Retina (tissue), 1 donor: Measurements from ENCODE around the gene IL17B.
"Not testable (repeated sequence)": the region's sequence is repeated elsewhere in the genome, so short reads cannot be mapped to it uniquely, and the experiment has no call there.

Experiments used
- DNase-seq: peaks from one replicate; pipeline ENCODE4 v3.0.0-alpha.2; 2016

IL17B gene

DNA sequence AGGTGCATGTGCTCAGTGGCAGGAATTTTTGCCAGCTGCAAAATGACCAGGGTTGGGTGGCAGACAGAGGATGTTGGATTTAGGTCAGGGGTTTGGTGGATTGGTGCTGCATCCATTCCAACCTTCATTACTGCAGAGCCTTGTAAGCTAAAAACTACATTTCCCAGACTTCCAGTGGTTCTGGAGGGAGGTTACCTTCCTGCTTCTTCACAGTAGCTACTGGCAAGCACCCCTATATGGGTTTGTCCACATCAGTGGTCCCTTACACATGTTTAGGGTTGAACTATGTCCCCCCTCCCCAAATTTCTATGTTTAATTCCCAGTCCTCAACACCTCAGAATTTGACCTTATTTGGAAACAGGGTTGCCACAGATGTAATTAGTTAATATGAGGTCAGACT is 20.7 kb upstream of the IL17B start:
- no peak for DNase-seq

DNA sequence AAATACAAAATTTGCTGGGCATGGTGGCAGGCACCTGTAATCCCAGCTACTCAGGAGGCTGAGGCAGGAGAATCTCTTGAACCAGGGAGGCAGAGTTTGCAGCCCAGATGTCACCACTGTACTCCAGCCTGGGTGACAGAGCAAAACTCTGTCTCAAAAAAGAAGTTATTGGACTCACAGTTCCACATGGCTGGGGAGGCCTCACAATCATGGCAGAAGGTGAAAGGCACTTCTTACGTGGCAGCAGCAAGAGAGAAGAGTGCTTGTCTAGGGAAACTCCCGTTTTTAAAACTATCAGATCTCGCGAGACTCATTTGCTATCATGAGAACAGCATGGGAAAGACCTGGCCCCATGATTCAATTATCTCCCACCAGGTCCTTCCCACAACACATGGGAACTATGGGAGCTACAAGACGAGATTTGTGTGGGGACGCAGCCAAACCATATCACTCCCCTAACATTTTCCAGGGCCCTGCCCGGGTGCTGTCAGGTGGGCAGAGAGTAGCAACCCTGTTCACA is 19.7 kb upstream of the IL17B start:
- DNase-seq, result not testable (repeated sequence)

DNA sequence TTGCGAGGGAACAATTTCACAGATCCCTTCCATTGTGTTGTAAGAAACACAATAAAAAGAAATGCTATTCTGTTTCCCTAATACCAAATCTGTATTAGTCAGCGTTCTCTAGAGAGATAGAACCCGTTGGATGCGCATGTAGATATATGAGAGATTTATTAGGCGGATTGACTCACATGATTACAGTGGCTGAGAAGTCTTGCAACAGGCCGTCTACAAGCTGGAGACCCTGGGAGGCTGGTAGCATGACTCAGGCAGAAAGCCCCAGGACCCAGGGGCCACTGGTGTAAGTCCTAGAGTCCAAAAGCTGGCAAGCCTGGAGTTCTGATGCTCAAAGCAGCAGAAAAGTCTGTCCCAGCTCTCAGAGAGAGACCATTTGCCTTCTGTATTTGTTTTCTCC is 18.4 kb upstream of the IL17B start:
- no peak for DNase-seq

DNA sequence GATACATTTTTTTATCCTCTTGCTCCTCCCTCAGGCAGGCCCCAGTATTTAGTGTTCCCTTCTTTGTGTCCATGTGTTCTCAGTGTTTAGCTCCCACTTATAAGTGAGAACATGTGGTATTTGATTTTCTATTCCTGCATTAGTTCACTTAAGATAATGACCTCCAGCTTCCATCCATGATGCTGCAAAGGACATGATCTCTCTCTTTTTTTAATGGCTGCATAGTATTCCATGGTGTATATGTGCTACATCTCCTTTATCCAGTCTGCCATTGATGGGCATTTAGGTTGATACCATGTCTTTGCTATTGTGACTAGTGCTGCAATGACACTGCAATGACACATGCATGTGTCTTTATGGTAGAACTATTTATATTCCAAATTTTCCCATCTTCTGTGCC is 15.9 kb upstream of the IL17B start:
- DNase-seq, result not testable (repeated sequence)

DNA sequence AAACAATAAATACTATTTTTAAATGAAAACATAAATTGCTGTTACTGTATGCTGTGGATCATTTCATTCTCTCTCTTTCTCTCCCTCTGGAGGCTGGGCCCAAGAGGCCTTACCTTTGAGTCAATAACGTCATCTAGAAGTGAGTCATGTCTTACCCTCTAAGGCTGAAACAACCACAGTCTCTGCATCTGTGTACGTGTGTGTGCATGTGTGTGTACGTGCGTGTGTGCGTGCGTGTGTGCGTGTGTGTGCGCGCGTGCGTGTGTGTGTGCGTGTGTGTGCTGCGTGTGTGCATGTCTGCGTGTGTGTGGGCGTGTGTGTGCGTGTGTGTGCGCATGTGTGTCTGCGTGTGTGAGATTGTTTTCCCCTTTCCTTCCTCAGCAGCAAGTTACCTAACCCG is 13.6 kb upstream of the IL17B start:
- DNase-seq, result no peak

DNA sequence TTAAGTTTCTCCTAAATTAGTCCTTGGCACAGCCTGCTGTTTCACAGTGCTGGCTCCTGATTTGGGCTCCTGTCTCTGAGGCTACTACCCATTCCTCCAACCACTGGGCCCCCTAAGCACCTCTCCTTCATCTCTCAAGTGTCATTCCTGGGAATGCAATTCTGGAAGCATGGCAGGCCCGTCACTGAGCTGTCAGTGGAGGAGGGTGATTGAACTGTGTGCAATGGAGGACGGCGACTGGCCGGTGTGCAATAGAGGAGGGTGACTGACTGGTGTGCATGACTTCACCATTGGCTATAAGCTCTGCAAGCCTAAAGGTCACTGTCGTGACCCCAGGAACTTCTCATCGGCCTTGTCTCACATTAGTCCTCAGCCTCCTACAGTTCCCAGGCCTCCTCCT is 12.4 kb upstream of the IL17B start:
- DNase-seq, result no peak

DNA sequence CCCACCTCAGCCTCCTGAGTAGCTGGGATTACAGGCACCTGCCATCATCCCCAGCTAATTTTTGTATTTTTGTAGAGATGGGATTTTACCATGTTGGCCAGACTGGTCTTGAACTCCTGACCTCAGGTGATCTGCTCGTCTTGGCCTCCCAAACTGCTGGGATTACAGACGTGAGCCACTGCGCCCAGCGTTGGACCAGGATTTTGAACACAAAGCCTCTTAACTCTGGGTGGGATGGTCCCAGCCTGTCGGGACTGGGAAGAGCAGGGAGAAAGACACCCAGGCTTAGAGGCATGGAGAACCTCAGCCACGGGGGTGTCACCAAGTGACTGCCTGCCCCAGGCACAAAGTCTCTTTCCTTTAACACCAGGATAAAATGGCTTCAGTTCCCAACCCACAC is 12.0 kb upstream of the IL17B start:
- not testable (repeated sequence) for DNase-seq

DNA sequence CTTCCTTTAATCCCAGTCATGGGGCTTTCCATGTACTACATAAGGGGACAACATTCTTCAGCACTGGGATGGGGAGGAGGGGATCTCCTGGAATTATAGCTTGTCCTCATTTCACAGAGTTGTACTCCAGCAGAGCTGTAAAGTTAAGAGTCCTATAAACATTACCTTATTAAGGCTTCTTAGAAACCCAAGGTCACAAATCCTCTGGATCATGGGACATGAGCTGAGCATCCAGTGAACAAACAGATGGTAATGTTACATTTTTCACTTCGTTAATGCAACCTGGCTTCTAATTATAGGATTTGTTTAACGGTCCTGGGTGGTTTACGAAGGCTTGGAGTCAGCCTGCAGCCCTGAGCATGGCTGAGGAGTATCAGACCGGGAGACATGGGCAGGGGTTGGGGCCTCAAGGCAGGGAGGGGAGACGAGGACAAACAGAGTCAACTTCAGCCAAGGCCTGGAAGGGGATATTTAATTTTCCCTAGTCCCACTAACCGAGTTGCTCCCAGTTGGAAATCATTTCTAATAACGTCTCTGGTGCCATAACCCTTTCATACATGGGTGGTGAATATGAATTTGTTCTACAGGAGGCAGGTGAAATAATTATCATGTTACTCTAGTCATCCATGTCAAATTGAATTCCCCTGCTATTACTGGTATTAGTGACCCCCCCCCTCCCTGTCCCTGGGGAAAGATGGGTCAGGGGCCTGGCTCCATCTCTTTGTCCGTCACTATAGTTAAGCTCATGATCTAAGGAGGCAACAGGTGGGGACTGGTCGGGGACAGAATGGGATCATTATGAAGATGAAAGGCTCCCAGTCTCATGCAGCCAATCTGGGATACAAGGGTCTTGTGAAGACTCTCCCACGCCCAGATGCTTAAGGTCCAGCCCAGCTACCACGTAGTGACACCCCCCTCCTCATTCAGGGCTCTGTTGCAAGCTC is 10.7 kb upstream of the IL17B start:
- DNase-seq, result no peak

DNA sequence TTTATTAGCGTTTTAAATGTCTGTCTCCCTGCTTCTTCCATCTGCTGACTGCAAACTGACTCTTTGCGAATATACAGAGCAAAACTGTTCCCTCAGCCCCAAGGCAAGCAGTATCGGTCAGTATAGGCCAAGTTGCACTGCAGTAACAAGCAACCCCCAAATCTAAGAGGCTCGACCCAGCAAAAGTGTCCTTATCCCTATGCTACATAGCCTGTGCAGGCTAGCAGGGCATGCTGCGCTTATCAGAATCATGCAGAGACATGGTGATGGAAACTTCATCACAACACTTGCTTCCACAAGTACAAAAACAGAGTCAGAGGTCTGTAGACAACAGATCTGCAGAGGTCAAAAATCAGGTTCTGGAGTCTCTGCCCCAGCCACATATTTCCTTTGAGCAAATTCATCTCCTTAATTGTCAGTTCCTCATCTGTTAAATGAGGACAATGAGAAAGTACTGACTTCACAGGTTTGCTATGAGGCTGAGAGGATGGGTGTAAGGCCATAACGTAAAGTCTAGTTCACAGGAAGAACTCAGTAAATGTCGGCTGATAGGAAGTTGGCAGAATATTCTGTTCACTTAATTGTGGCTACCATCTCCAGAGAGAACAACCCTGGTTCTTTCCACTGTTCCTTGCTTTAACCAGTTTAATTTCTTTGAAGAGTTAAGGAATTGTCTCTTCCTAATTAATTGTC is 9.6 kb upstream of the IL17B start:
- DNase-seq, result no peak

DNA sequence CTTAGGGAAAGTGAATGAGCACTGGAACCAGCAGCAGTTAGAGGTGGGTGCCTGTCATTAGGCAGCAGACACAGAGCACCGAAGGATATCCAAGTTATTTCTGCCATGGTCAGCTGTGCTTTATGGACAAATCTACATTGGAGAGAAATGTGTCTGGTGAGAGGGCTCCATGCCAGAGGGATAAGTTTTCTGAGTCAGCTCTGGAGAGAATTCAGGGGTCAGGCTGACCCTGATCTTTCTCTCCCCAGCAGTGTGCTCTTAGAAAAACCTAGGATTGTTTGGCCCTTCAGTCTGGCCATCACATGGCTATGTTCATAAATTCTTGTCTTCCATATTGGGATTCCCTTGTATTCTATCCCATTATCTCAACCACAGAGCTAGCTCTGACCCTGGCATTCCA is 8.9 kb upstream of the IL17B start:
- DNase-seq, result no peak

DNA sequence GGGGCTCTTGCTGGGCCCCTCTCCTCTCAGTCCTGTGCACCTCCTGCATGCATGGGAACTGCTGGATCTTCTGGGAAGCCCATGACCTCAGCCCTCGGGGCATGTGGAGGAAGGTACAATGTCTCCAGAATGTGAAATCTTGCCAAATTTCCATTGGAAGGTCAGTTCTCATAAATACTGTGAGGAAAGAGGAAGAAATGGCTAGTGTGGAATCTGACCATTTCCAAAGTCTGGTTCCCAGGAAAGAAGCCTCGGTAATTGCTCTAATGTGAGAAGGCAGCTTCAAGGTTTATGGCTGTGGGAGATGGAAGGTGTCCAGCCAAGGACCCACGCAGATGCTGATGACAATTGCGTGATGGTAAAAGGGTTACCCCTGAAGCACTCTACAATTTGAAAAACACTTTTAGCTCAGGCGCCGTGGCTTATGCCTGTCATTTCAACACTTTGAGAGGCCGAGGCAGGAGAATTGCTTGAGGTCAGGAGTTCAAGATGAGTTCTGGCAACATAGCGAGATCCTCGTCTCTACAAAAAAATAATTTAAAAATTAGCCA is 8.1 kb upstream of the IL17B start:
- DNase-seq, result no peak

DNA sequence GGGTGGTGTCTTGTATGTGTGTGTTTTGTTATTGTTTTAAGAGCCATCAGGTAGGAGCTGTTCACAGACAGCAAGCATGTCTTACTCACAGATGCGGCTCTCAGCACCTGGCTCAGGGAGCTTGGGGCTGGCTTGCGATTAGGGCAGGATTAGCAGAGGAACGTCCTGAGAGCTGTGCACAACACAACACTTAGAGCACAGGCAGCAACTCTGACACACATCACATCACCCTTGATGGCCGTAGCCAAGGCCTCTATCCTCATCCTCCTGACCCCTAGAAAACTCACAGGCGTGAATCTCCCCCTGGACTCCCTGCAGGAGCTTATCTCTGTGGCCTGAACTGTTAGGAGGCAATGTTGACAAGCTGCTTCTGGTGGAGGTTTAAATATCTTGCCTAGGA is 7.1 kb upstream of the IL17B start:
- DNase-seq, result no peak

DNA sequence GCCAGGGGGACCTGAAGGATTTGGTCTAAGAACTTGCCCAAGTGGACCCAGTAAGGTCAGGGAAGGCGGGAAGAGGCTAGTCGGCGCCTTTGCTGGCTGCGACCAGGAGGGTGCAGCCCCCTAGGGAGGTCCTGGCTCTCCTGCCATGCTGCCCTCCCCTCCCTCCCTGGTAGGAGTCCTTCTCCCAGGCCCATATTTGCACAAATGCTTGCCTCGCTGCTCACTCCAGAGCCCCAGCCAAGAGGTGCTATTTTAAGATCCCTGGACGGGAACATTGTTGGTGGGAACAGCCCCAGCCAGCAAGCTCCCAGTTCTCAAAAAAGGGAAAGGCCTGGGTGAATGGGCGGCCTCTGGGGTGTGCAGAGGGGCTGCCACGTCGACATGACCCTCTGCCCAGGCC is 4.3 kb upstream of the IL17B start:
- DNase-seq, result no peak

DNA sequence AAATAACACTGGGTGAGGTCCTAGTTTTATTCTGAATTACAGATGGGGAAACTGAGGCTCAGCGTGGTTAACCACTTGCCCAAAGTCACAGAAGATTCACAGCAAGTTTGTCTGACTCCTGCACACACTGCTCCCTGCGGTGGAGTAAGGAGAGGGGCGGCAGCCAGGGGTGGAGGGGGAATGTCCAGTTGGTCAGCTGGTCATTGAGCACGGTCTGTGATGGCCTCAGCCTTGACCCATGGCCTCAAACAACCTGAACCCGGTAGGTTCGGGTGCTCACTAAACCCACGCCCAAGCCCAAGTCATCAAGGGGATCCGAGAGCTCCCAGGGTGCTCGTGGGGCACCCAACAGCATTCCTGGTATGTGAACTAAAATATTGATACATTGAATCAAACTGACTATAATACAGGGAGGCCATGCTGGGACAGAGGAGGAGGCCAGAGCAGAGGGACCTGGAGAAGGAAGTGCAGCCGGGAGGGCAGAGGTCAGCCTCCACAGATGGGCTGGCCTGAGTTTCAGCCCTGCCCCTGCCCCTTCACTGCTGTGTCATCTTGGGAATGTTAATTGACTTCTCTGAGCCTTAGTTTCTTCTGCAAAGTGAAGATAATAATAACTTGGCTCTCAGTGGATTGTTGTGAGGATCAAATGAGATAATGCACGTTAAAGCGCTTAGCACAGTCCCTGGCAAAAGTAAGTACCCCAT is 3.6 kb upstream of the IL17B start:
- DNase-seq, result no peak

DNA sequence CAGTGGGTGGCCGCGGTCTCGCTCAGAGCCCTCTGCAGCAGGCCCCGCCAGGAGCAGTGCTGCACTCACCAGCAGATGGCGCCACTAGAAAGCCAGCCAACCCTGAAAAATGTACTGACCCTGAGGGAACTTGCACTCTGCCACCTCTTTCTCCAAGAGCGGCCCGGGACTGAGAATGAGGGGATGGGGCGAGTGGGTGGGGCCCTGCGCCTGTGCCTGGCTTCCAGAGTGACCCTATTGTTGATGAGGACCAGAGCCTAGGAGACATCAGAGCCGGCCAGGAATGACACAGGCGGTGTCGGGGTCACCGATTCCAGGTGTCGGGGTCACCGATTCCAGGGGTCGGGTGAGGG is 2.9 kb upstream of the IL17B start:
- peak; percentile 87 for DNase-seq

DNA sequence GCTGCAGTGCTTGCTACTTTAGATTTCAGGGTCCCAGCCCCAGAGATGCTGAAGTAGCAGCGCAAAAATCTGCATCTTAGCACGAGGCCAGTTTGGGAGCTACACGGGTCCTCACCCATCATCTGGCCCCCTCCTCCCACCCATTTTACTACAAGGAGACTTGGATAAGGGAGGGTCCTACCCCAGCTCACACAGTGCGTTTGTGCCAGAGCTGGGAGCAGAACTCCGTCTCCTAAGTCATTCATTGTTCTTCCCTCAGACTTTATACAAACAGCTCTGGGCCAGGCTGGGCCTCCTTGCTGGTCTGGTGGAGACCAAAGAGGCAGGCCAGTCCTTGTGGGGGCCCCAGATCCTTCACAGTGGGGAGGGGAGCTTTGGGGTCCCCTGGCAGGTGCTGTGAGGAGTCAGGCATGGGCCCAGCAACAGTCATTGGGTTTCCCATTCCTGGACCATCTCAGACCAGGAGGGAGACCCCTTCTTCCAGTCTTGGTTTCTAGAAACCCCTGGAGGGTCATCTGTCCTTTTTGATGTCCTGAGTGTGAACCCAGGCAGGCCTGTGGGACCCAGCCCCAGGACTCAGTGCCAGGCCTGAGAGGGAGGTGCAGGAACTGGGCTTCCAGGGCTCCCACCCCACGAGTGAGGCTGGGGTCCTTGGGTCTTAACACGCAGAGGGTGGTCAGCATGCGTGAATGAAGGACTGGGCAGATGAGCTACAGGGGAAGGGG is 2.3 kb upstream of the IL17B start:
- no peak for DNase-seq

DNA sequence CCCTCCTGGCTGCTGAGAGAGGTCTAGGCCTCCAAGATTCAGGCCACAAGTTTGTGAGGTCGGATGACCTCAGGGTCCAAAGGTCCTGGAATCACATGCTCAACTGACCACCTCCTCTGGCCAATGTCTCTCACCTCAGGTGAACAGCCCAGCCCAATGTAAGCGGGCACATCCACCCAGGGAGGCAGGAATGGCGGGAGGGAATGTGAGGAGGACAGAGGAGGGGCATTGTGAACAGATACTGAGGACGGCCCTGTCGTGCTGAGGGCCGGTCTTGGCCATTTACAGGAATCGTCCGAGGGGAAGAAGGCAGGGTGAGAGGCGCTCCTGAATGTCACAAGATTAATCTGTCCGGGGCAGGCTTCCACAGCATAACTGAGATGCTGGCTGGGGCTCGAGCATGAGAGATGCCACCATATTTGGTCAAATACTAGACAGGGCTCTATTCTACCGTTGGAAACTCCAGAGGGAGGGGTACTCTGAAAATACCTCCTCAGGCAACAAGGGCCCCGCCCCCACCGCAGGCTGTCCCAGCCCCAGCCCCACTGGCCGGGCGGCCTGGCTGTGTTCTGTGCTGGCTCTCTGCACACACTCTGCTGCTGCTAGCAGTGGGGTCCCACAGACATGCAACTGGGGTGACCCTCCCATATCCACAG is 1.5 kb upstream of the IL17B start:
- no peak for DNase-seq

DNA sequence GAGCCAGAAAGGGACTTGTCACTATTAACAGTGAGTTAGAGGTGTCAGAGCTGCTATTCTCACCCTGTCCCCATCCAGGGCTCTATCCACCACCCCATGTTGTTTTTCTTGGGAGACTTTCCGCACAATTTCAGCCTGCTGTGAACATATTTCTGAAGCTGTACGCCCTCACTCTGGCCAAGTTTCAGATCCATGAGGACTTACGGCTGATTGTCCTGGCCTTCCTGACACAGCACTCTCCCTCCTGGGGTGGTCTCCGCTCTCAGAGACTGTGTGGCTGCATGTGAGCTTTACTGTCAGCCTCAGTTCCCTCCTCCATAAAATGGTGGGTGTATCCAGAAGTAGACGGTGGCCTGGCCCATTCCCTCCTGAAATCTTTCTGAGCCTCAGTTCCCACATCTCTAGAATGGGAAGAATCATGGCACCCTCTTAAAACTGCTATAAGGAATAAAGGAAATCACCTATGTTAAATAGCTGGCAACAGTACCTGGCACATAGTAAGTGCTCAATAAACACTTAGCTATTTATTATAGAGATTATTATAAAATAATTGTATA is 804 bp upstream of the IL17B start:
- DNase-seq, result no peak

DNA sequence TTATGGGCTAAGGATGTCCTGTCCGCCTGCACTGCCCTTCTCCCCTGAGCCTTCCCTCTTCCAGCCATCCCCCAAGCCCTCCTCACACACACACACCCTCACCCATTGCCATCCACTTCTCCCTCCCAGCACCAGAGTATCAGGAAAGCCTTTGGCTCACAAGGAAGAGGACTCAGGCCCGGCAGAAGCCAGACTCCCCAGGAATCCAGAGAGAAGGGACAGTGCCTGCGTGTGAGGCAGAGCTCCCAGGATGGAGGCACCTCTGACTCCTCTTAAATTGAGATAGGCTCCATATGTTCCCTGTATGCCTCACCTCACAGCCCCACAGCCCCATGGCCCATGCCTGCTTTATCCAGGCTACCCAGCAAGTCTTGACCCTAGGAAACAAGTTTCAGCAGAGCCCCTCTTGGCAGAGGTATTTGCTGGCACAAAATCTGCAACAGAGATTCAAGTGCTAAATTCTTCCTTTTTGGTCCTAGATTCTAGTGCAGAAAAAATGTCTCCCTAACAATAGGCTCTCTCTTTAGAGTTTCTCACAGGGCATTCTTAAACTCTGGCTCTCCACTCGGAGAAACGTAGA is 761 bp downstream of the IL17B start:
- DNase-seq, result no peak

DNA sequence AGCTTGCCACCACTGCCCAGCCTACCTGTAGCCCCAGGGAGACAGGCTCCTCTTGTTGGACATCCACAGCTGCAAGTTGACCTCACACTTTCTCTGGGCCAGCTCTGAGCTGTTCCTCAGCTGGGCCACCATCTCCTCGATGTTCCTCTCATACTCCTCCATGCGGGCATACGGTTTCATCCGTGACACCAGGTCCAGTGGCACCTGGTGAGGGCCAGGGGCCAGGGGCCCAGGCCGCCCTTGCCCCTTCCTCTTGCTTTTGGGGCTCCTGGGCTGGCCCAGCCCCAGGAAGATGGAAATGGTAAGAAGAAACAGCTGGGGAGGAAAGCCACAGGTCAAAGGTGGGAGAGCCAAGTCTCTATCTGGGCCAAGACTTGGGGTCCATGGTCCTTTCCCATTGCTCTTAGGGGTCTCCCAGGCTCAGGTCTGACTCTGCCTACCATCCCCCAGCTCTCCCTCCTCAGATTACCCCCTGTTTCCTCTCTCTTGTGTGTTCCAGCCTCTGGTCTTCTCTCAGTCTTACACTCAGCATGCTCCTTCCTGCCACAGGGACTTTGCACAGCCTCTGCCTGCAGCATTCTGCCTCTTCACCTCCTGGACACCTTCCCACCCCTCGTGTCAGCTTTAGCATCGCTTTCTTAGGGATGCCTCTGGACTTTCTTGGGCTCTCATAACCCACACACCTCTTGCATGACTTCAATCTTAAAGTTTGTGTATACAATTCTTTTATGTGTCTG is 2.2 kb downstream of the IL17B start:
- no peak for DNase-seq

DNA sequence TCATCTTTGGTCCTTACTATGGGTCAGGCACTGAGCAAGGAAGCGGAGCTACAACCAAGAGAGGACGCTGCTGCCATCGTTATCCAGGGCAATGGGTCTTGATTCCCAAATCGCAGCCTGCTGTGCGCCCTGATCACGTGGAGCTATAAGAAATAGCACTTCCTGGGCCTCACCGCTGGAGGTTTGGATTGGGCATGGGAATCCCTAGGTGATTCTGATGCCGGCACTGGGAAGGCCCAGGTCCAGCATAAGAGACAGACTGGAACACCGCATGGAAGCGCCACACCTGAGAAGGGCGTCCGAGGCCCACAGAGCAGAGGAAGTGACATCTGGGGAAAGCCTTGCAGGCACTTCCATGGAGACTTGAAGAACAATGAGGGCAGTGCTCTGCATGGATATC is 3.0 kb downstream of the IL17B start:
- DNase-seq, result no peak
